ENCODE measurements around the gene KAT7.

The KAT7 gene

DNA sequence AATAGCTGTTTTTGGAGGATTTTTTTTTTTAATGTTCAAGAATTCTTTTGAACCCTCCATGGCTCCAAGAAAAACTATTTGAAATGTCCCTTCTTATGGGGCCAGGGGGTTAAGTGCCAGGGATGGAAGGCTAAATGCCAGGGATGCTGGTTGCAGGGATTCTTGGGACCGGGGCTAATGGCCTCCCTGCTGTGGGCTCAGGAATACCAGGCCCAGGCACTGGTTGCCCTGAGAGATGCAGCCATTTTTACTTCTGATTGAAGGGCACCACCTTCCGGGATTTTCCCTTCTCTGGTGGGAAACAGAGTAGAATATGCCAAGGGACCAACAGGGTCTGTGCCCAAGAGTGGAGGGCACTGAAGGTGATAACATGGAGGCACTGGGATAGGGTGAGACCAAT is 10.9 kb upstream of the KAT7 start:
- no peaks in the 10 kb centered on the region for H3K36me3 ChIP-seq (ENCODE audit: control insufficient read depth, insufficient read depth, low read length)
- no peak for DNase-seq (ENCODE audit: extremely low read depth, insufficient read length)
- H3K4me3 ChIP-seq (replicated peaks; ENCODE audit: low read depth, low read length), result no peak overlapping the region
- TF ChIP-seq, protein P1, sequence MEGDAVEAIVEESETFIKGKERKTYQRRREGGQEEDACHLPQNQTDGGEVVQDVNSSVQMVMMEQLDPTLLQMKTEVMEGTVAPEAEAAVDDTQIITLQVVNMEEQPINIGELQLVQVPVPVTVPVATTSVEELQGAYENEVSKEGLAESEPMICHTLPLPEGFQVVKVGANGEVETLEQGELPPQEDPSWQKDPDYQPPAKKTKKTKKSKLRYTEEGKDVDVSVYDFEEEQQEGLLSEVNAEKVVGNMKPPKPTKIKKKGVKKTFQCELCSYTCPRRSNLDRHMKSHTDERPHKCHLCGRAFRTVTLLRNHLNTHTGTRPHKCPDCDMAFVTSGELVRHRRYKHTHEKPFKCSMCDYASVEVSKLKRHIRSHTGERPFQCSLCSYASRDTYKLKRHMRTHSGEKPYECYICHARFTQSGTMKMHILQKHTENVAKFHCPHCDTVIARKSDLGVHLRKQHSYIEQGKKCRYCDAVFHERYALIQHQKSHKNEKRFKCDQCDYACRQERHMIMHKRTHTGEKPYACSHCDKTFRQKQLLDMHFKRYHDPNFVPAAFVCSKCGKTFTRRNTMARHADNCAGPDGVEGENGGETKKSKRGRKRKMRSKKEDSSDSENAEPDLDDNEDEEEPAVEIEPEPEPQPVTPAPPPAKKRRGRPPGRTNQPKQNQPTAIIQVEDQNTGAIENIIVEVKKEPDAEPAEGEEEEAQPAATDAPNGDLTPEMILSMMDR (IDR thresholded peaks at IDR 0.05; ENCODE audit: insufficient read depth, low read length, poor library complexity, severe bottlenecking), result no peak
- no peaks in the 10 kb centered on the region for H3K27me3 ChIP-seq (replicated peaks; ENCODE audit: control insufficient read depth, insufficient read depth, low read length)

DNA sequence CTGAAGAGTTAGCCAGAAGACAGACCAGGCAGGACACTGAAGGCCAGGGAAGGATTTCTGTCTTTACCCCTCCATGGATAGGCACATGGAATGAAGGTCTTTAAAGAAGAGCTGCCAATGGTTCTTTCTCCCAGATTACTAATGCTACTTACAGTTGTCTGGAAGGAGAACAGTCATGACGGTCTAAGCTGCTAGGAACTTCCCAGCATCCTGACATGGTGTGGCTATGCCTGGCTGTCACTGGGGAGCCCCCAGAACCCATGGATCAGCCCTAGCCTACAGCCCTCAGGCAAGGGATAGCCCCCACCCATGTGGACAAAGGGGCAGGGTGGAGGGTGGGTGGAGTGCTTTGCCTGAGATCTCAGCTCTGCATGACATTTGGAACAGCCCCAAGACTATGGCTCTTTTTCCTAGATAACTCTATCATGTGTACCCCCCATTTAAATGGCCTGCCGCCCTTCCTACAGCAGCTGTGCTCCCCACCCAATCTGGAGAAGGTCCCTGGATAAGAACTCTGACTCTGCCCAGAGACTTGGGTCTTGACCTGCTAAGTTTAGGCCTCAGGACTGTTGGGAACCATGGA is 9.2 kb upstream of the KAT7 start:
- DNase-seq (ENCODE audit: extremely low read depth, insufficient read length), result no peak
- TF ChIP-seq, protein P1 (IDR thresholded peaks at IDR 0.05; ENCODE audit: insufficient read depth, low read length, poor library complexity, severe bottlenecking), result no peak
- no peak overlapping the region for H3K4me3 ChIP-seq (replicated peaks; ENCODE audit: low read depth, low read length)
- no peaks in the 10 kb centered on the region for H3K27me3 ChIP-seq (replicated peaks; ENCODE audit: control insufficient read depth, insufficient read depth, low read length)
- no peaks in the 10 kb centered on the region for H3K36me3 ChIP-seq (ENCODE audit: control insufficient read depth, insufficient read depth, low read length)

GRCh38 chr17:49779739-49780231 is 8.7 kb upstream of the KAT7 start:
- no peaks in the 10 kb centered on the region for H3K36me3 ChIP-seq (ENCODE audit: control insufficient read depth, insufficient read depth, low read length)
- no peak for DNase-seq (ENCODE audit: extremely low read depth, insufficient read length)
- H3K4me3 ChIP-seq (replicated peaks; ENCODE audit: low read depth, low read length), result no peak overlapping the region
- no peaks in the 10 kb centered on the region for H3K27me3 ChIP-seq (replicated peaks; ENCODE audit: control insufficient read depth, insufficient read depth, low read length)
- TF ChIP-seq, protein P1 (IDR thresholded peaks at IDR 0.05; ENCODE audit: insufficient read depth, low read length, poor library complexity, severe bottlenecking), result peak; percentile 51

DNA sequence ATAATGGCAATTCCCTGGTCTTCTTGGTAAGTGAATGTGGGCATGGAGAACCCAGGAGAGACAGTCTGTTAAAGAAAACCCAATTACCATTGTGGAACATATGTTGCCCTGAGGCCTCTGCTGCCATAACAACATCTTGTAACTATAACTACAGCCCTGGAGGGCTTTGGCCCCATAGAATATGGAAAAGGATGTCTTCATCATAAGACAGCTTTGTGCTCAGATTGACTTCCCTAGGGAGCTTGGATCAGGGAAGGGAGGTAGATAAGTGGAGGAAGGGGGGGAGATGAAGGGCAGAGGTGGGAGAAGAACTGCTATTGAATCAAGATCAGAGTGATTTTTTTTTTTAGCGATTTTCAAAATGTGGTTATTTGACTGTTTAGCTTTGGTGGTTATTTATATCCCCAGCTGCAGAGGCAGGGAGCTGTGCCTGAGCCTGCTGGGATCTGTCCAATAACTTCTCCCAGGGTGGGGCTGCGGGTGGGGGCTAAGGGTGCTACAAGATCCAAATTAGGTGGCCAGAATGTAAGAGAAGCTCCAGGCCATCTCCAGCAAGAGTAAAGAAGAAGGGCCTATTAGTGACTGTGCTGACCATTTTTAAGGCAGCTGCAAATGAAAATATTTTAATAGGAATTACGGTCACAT is 5.3 kb upstream of the KAT7 start:
- no peaks in the 10 kb centered on the region for H3K36me3 ChIP-seq (ENCODE audit: control insufficient read depth, insufficient read depth, low read length)
- H3K4me3 ChIP-seq (replicated peaks; ENCODE audit: low read depth, low read length), result no peak overlapping the region
- TF ChIP-seq, protein P1 (IDR thresholded peaks at IDR 0.05; ENCODE audit: insufficient read depth, low read length, poor library complexity, severe bottlenecking), result no peak
- no peaks in the 10 kb centered on the region for H3K27me3 ChIP-seq (replicated peaks; ENCODE audit: control insufficient read depth, insufficient read depth, low read length)
- DNase-seq (ENCODE audit: extremely low read depth, insufficient read length), result no peak

GRCh38 chr17:49783791-49784190 is 4.7 kb upstream of the KAT7 start:
- Histone ChIP-seq H3K4me3 (replicated peaks; ENCODE audit: low read depth, low read length) (no peak overlapping the region), H3K36me3 (ENCODE audit: control insufficient read depth, insufficient read depth, low read length) (no peaks in the 10 kb centered on the region), H3K27me3 (replicated peaks; ENCODE audit: control insufficient read depth, insufficient read depth, low read length) (no peaks in the 10 kb centered on the region)
- DNase-seq (ENCODE audit: extremely low read depth, insufficient read length), result no peak
- TF ChIP-seq, protein P1 (IDR thresholded peaks at IDR 0.05; ENCODE audit: insufficient read depth, low read length, poor library complexity, severe bottlenecking), result no peak
